ENCODE measurements around the gene JARID2. TPM values are rescaled to one million over a fixed set of nuclear protein-coding genes. Genes with fewer than 3 reads are reported as not detected.

JARID2 gene
- total RNA-seq, 4 donors from 2014 or later: 20.0 to 29.4 (median 23.9) TPM

- H3K36me3 ChIP-seq: no peaks in the 10 kb centered on the region
- no peaks in the 10 kb centered on the region for H3K9me3 ChIP-seq
- WGBS: 95% methylated on average over 8 of the region's 8 CpGs
- H3K27me3 ChIP-seq: no peaks in the 10 kb centered on the region
- no peak overlapping the region for H3K27ac ChIP-seq
- H3K4me3 ChIP-seq: no peak overlapping the region
- peaks cover 43% of the 10 kb centered on the region for H3K4me1 ChIP-seq
- TF ChIP-seq EP300 (IDR thresholded peaks at IDR 0.05) (no peak), POLR2A (IDR thresholded peaks at IDR 0.05) (no peak), POLR2AphosphoS5 (IDR thresholded peaks at IDR 0.05) (no peak)
- TF ChIP-seq, protein P1, sequence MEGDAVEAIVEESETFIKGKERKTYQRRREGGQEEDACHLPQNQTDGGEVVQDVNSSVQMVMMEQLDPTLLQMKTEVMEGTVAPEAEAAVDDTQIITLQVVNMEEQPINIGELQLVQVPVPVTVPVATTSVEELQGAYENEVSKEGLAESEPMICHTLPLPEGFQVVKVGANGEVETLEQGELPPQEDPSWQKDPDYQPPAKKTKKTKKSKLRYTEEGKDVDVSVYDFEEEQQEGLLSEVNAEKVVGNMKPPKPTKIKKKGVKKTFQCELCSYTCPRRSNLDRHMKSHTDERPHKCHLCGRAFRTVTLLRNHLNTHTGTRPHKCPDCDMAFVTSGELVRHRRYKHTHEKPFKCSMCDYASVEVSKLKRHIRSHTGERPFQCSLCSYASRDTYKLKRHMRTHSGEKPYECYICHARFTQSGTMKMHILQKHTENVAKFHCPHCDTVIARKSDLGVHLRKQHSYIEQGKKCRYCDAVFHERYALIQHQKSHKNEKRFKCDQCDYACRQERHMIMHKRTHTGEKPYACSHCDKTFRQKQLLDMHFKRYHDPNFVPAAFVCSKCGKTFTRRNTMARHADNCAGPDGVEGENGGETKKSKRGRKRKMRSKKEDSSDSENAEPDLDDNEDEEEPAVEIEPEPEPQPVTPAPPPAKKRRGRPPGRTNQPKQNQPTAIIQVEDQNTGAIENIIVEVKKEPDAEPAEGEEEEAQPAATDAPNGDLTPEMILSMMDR (IDR thresholded peaks at IDR 0.05): no peak
- DNase-seq (ENCODE audit: low spot score in 2 of 2): no peak
Observed at GRCh38 chr6:15324427-15324985, 78.6 kb downstream of the JARID2 start.

GRCh38 chr6:15325540-15325955, 79.7 kb downstream of the JARID2 start:
- WGBS: 88% methylated on average over 5 of the region's 5 CpGs
- Histone ChIP-seq H3K36me3 (no peaks in the 10 kb centered on the region), H3K9me3 (no peaks in the 10 kb centered on the region), H3K27ac (no peak overlapping the region), H3K4me3 (no peak overlapping the region), H3K27me3 (no peaks in the 10 kb centered on the region), H3K4me1 (peaks cover 49% of the 10 kb centered on the region)
- no peak for DNase-seq (ENCODE audit: low spot score in 2 of 2)
- TF ChIP-seq POLR2A (IDR thresholded peaks at IDR 0.05): no peak
- TF ChIP-seq, protein P1 (IDR thresholded peaks at IDR 0.05): no peak

- WGBS: 88% methylated on average over 6 of the region's 6 CpGs
- H3K9me3 ChIP-seq: no peaks in the 10 kb centered on the region
- TF ChIP-seq EP300 (IDR thresholded peaks at IDR 0.05): no peak
- TF ChIP-seq, protein P1 (IDR thresholded peaks at IDR 0.05): no peak
- TF ChIP-seq POLR2A (IDR thresholded peaks at IDR 0.05): no peak
- no peak for TF ChIP-seq POLR2AphosphoS5 (IDR thresholded peaks at IDR 0.05)
- no peak for DNase-seq (ENCODE audit: low spot score in 2 of 2)
- H3K27ac ChIP-seq: no peak overlapping the region
- no peaks in the 10 kb centered on the region for H3K27me3 ChIP-seq
- no peak overlapping the region for H3K4me3 ChIP-seq
- no peaks in the 10 kb centered on the region for H3K36me3 ChIP-seq
- peaks cover 54% of the 10 kb centered on the region for H3K4me1 ChIP-seq
Observed at GRCh38 chr6:15326067-15326614, 80.3 kb downstream of the JARID2 start.

DNA sequence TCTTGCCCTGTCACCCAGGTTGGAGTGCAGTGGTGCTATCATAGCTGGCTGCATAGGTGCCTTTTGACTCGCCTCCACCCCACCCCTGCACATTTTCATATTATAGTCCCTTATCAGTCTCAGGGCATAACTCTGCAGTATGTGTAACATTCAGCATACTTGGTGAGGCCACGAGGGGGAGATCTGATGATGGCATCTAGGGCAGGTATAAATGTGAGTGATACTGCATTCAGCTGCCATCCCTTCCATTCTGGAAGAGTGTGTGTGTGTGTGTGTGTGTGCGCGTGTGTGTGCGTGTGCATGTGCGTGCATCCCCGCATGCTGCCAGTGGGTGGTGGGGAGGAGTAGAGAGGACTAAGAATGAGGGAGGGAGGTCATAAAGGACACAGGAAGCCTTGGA, 81.4 kb downstream of the JARID2 start:
- TF ChIP-seq EP300 (IDR thresholded peaks at IDR 0.05) (no peak), POLR2A (IDR thresholded peaks at IDR 0.05) (no peak), POLR2AphosphoS5 (IDR thresholded peaks at IDR 0.05) (no peak)
- TF ChIP-seq, protein P1 (IDR thresholded peaks at IDR 0.05): no peak
- WGBS: 79% methylated on average over 7 of the region's 7 CpGs

DNA sequence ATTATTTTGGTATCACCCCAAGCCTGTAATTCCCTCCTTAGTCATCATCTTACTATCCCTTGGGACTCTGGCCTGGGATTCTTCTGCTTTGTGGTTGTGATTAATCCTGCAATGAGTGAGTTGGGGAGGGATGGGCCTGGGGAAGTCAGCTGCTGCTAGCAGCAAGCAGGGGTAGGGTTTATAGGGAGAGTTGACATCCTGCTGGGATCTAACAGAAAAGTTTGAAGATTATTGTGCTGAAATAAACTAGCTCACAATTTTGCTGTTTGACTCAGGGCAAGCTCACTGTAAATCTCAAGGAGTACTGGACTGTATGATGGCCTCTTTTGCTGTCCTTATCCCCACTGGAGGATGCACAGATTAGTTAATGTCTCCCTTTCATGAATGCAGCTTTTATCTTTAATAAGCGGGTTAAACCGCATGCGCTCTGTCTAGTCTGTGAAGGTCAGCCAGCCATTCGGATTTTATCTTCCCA, 83.4 kb downstream of the JARID2 start:
- no peak overlapping the region for H3K27ac ChIP-seq
- H3K27me3 ChIP-seq: no peaks in the 10 kb centered on the region
- DNase-seq (ENCODE audit: low spot score in 2 of 2): no peak
- 62% methylated on average over 4 of the region's 4 CpGs for WGBS
- no peak overlapping the region for H3K4me3 ChIP-seq
- TF ChIP-seq EP300 (IDR thresholded peaks at IDR 0.05) (no peak), POLR2AphosphoS5 (IDR thresholded peaks at IDR 0.05) (no peak)
- no peaks in the 10 kb centered on the region for H3K9me3 ChIP-seq
- no peaks in the 10 kb centered on the region for H3K36me3 ChIP-seq
- peaks cover 41% of the 10 kb centered on the region for H3K4me1 ChIP-seq

More for the DNA sequence above, 81.4 kb downstream of the JARID2 start:
- Histone ChIP-seq H3K27ac (no peak overlapping the region), H3K9me3 (no peaks in the 10 kb centered on the region), H3K36me3 (no peaks in the 10 kb centered on the region), H3K27me3 (no peaks in the 10 kb centered on the region), H3K4me3 (no peak overlapping the region), H3K4me1 (peaks cover 53% of the 10 kb centered on the region)
- no peak for DNase-seq (ENCODE audit: low spot score in 2 of 2)

All from suprapubic skin (tissue), 4 donors.